ENCODE measurements around the gene DCBLD1. TPM values are rescaled to one million over a fixed set of nuclear protein-coding genes. Genes with fewer than 3 reads are reported as not detected.

The DCBLD1 gene
- total RNA-seq, 1 experiment from 2014 or later: 10.4 TPM

DNA sequence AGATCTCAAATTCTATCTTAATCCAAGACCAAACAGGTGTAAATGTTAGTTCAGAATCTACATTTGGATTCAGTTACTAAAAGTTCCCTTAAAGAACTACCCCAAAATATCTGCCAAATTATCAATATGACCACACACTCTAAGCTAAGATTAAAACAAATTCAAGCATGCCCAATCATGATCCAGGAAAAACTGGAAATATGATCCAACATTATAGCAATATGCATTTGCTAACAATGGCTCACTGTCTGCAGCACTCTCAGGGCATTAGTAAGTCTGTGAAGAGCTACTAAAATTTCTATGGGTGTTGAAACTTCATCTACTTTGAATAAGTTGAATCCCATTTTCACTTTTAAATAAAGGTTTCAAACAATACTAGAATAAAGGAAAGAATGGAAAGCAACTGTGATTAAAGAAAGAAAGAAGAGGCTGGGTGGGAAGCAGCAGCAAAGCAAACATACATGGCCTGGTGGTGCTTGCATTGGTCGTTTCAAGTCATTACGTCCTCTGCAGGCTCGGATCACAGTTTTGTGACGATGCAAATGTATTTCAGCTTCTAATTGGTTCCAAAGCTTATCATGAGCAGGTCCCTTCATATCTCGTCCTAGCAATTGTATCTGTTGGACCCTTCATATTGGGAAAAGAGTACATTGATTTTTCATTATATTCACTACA lies 90.7 kb downstream of the DCBLD1 start:
- in situ Hi-C loops (cut with HindIII; ENCODE audit: low pct_unique_long_range_greater_than_20kb, low sequenced_read_pairs): no loop called here

DNA sequence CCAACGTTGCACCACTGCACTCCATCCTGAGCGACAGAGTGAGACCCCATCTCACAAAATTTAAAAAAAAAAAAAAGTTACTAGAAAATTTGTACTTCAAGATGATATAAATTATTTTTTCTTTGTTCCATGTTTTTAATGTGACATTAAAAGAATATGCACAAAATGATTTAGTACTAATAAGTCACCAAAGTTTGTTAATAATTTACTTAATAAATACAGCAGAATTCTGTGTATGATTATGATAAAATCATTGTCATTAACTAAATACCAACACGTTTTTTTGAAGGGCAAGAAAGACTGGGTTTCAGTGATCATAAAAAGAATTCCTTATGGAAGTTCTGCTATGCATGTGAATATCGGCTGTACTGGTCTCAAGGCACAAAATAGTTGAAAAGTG lies 91.7 kb downstream of the DCBLD1 start:
- DNase-seq (ENCODE audit: low read depth): no peak
- in situ Hi-C loops (cut with HindIII; ENCODE audit: low pct_unique_long_range_greater_than_20kb, low sequenced_read_pairs): no loop called here

More for the DNA sequence above, 90.7 kb downstream of the DCBLD1 start:
- DNase-seq (ENCODE audit: low read depth): no peak

DNA sequence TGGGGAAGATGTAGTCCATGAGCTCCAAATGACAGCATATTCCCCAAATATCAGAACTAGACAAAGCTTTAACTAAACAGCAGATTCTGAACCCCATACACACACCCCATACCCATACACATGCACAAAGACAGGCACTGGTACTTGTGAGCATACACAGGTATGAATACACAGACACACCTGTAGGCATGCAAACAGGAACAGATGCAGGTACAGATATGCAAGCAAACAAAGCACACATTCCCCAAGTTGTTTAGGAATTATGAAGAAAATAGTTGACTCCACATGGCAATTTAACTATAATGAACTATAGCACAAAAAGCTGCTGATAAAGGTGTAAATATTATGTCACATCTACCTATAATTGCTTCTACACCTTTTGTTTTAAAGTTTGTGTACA lies 103.2 kb downstream of the DCBLD1 start:
- in situ Hi-C loops (cut with HindIII; ENCODE audit: low pct_unique_long_range_greater_than_20kb, low sequenced_read_pairs): no loop called here
- DNase-seq (ENCODE audit: low read depth): no peak

DNA sequence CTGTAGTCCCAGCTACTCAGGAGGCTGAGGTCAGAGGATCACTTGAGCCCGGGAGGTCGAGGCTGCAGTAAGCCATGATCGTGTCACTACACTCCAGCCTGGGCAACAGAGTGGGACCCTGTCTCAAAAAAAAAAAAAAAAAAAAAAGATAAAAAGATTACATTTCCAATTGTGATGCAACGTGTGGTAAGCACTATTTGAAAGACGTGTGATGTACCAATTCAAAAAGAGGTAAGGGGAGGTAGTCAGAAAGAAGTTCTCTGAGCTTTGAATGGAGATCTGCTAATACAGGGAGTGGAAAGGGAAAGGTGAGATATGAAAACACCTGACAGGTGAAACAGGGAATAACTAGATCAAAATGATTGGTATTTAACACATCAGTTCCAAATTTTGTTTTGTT lies 108.0 kb downstream of the DCBLD1 start:
- in situ Hi-C loops (cut with HindIII; ENCODE audit: low pct_unique_long_range_greater_than_20kb, low sequenced_read_pairs): no loop called here

DNA sequence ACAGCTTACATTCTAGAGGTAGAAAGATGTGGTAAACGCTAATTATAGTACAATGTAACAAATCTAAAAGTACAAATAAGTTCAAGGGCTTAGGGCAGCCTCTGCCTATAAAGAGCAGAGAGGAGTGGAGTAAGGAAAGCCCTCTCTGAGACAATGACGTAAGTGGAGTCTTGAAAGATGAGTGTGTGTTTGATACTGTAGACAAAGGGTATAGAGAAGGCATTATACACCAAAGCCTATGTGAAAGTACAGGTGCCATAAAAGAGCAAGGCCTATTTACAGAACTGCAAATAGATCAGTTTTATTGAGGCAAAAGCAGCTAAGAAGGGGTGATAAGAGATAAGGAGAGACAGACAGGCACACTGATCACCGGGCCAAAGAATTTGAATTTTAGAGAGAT lies 108.9 kb downstream of the DCBLD1 start:
- in situ Hi-C loops (cut with HindIII; ENCODE audit: low pct_unique_long_range_greater_than_20kb, low sequenced_read_pairs): no loop called here

More for the DNA sequence above, 108.0 kb downstream of the DCBLD1 start:
- no peak for DNase-seq (ENCODE audit: low read depth)

DNA sequence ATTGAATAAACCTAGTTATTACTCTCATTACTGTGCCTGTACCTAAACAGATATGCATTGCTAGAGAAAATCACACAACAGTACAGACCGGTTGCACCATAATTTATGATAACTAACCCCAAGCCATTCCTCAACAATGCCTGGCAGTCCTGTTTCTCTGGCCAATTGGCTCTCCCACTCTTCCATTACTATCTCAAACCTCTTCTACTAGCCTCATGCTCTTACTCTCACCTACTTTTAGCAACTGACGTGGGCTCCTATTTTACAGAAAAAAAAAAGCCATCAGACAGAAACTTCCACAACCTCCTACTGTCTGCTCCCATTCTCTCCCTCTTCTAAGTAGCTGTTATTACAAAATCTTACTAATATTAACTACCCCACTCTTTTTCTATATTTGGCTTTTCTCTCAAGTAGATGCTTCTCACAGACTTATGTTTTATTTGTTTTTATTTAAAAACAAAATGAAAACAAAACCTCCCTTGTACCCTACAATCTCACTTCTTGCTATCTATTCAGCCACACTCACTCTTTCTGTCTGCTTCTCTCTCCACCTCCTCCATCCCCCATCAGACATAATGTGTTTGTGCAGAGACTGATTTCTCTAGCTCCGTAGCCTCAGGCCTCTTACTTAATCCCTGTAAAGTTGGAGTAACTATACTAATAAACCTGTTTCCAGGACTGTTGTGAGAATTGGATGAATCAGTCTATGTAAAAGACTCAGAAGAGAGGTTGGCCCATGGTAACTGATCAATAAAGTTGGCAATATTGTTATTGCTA lies 110.7 kb downstream of the DCBLD1 start:
- in situ Hi-C loops (cut with HindIII; ENCODE audit: low pct_unique_long_range_greater_than_20kb, low sequenced_read_pairs): no loop called here
- no peak for DNase-seq (ENCODE audit: low read depth)

More for the DNA sequence above, 108.9 kb downstream of the DCBLD1 start:
- DNase-seq (ENCODE audit: low read depth): no peak

DNA sequence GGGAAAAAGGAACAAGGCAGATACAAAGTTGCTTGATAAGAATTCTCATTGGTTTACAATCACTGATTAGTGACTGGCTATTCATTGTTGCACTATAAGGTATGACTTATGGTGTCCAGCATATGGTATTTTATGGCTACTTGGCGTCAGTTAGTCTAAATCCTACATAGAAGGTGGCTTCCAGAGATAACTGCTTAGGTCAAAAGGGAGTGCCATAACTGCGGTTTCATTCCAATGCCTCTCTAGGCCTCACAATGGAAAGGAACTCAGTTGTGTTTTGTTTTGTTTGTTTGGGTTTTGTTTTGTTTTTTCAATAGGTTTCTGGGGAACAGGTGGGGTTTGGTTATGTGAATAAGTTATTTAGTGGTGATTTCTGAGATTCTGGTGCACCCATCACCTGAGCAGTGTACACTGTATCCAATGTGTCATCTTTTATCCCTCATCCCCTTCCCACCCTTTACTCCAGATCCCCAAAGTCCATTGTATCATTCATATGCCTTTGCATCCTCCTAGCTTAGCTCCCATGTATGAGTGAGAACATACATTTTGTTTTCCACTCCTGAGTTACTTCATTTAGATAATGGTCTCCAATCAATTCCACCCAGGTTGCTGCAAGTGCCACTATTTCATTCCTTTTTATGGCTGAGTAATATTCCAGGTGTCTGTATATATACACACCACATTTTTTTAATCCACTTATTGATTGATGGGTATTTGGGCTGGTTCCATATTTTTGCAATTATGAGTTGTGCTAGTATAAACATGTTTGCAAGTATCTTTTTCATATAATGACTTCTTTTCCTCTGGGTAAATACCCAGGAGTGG lies 112.8 kb downstream of the DCBLD1 start:
- in situ Hi-C loops (cut with HindIII; ENCODE audit: low pct_unique_long_range_greater_than_20kb, low sequenced_read_pairs): no loop called here
- no peak for DNase-seq (ENCODE audit: low read depth)

DNA sequence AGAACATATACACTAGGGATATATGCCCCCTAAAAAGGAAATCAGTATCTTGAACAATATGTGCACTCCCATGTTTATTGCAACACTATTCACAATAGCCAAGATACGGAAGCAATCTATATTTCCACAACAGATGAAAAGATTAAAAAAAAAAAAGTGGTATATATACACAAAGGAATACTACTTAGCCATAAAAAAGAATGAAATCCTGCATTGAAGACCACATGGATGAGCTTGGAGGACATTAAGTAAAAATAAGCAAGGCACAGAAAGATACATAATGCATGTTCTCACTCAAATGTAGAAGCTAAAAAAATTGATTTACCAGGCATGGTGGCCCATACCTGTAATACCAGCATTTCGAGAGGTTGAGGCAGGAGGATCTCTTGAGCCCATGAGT lies 115.3 kb downstream of the DCBLD1 start:
- DNase-seq (ENCODE audit: low read depth): no peak
- in situ Hi-C loops (cut with HindIII; ENCODE audit: low pct_unique_long_range_greater_than_20kb, low sequenced_read_pairs): no loop called here

Other genes with a start within 250 kb of the DCBLD1 start
- not detected in 2 replicates for gene VGLL2, start 217.1 kb upstream of the DCBLD1 start, total RNA-seq (2014; rRNA removed; shearing (Covaris generic); ENCODE audit: low replicate concordance)
- not detected in 2 replicates for gene ROS1, start 56.7 kb upstream of the DCBLD1 start, total RNA-seq (2014; rRNA removed; shearing (Covaris generic); ENCODE audit: low replicate concordance)
- 8.0 and 8.2 TPM in 2 replicates for gene GOPC, start 119.8 kb downstream of the DCBLD1 start, total RNA-seq (2014; rRNA removed; shearing (Covaris generic); ENCODE audit: low replicate concordance)
- 21.0 and 23.6 TPM in 2 replicates for gene NUS1, start 192.8 kb downstream of the DCBLD1 start, total RNA-seq (2014; rRNA removed; shearing (Covaris generic); ENCODE audit: low replicate concordance)

All from Caki2 (cell line).